NB4 (cell line): ENCODE data around the gene DNAL1.

ENCODE experiments used
- DNase-seq: peaks from one replicate; pipeline ENCODE4 v3.0.0; 2010; ENCODE audit warnings: low read depth
- H3K4me3 ChIP-seq: one replicate; pipeline ENCODE4 v1.5.1; 2011; ENCODE audit warnings: mild to moderate bottlenecking, low read depth, low read length, moderate library complexity
- MYC ChIP-seq: IDR thresholded peaks from 2 replicates; pipeline ENCODE4 v1.6.1; 2011; ENCODE audit warnings: low read depth, low read length
- POLR2A ChIP-seq: IDR thresholded peaks from 2 replicates; pipeline ENCODE4 v1.6.1; 2011; ENCODE audit warnings: mild to moderate bottlenecking; ENCODE audit not compliant: insufficient read length; ENCODE audit errors: extremely low read depth
- TF ChIP-seq, protein P1 (sequence below): IDR thresholded peaks from 2 replicates; pipeline ENCODE4 v1.6.1; 2011; ENCODE audit warnings: low read depth, low read length
- TF ChIP-seq, protein P2 (sequence below): IDR thresholded peaks from one replicate; pipeline ENCODE4 v1.5.1; 2012; ENCODE audit warnings: low read depth, low read length

DNAL1 gene

DNA sequence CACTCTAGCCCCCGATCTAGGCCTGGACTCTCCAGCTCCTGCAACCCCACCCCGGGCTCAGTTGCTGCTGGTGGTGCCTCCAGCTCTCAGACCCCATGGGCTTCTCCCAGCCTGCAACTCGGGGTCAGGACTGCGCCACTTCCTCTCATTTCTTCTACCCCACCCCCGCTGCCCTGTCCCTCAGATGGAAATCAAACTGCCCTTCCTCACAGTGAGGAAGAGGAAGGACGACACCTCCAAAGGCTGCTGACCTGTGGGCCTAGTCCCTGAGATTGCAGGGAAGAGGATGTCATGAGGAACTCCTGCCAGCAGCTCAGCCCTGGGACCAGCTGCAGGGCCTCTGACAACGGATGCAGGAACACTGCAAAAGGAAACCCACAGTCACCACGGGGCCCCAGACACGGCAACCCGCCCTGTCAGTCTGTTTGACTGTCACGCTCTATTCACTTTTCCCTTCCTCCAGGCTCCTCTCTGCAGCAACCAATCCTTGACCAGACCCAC, 98.7 kb downstream of the DNAL1 start:
- peak overlapping the region; percentile 48 for H3K4me3 ChIP-seq
- TF ChIP-seq POLR2A (no peak), MYC (peak; percentile 58)
- TF ChIP-seq, protein P1, sequence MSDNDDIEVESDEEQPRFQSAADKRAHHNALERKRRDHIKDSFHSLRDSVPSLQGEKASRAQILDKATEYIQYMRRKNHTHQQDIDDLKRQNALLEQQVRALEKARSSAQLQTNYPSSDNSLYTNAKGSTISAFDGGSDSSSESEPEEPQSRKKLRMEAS, result peak; percentile 54; the same call in 1 of the 2 replicates
- TF ChIP-seq, protein P2, sequence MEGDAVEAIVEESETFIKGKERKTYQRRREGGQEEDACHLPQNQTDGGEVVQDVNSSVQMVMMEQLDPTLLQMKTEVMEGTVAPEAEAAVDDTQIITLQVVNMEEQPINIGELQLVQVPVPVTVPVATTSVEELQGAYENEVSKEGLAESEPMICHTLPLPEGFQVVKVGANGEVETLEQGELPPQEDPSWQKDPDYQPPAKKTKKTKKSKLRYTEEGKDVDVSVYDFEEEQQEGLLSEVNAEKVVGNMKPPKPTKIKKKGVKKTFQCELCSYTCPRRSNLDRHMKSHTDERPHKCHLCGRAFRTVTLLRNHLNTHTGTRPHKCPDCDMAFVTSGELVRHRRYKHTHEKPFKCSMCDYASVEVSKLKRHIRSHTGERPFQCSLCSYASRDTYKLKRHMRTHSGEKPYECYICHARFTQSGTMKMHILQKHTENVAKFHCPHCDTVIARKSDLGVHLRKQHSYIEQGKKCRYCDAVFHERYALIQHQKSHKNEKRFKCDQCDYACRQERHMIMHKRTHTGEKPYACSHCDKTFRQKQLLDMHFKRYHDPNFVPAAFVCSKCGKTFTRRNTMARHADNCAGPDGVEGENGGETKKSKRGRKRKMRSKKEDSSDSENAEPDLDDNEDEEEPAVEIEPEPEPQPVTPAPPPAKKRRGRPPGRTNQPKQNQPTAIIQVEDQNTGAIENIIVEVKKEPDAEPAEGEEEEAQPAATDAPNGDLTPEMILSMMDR, result no peak
- DNase-seq, result peak; percentile 95

DNA sequence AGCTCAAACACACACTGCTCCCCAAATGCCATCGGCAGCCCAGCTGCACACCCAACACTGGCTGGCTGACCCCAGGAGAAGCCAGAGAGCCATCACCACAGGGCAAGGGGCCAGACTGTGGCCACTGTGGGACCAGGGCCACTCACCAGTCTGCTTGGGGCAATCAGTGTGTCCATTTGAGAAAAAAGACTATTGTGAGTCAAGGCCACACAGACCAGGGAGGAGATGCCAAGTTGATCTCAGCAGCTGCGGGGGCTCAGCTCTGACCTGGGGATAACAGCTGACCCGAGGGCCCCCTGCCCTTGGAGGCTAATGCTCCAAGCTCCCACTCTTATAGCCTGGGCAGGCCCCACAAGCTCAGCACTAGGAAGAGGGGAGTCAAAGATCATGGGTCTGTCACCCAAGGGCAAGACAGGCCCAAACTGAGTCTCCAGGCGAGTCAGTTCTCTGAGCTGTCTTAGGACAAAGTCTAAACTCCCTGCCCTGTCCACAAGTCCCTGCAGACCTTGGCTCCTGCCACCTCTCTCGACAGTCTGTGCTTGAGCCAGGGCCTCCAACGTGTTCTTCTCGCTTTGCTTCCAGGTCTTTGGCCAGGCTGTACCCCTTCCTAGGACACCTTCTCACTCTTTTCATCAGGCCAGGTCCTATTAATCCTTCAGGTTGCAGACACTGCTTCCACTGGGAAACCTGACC, 99.5 kb downstream of the DNAL1 start:
- TF ChIP-seq, protein P1, result no peak
- TF ChIP-seq POLR2A, result no peak
- TF ChIP-seq, protein P2, result no peak
- TF ChIP-seq MYC, result no peak
- peak overlapping the region; percentile 28 for H3K4me3 ChIP-seq
- no peak for DNase-seq

DNA sequence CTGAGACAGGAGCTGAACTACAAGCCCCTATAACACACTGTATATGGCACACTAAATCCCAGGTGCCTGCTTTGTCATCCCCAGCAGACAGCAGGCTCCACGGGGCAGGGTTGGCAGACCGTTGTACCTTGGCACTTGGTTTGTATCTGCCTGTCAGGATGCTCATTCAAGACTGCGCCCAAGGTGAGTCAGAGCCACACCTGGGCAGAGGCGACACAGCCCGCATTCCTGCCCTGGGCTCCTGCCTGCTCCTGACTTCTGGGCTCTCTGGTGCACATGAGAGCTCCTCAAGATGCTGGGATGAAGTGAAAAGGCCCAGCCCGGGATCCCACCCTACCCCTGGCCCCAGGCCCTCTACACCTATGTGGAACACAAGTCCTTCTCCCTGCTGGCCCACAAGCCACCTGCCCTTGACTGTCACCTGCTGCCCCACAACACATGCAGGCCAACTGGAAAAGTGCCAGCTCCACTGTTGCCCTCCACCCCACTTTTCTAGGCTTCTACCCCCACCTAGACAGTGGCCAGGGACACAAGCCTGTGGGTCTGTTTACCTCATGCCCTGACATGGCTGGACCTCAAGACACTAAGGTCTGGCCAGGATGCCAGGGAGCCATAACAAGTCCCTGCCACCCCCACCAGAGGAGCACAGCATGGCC, 100.2 kb downstream of the DNAL1 start:
- no peak overlapping the region for H3K4me3 ChIP-seq
- DNase-seq, result no peak
- TF ChIP-seq MYC (no peak), POLR2A (no peak)
- TF ChIP-seq, protein P2, result no peak
- TF ChIP-seq, protein P1, result no peak

DNA sequence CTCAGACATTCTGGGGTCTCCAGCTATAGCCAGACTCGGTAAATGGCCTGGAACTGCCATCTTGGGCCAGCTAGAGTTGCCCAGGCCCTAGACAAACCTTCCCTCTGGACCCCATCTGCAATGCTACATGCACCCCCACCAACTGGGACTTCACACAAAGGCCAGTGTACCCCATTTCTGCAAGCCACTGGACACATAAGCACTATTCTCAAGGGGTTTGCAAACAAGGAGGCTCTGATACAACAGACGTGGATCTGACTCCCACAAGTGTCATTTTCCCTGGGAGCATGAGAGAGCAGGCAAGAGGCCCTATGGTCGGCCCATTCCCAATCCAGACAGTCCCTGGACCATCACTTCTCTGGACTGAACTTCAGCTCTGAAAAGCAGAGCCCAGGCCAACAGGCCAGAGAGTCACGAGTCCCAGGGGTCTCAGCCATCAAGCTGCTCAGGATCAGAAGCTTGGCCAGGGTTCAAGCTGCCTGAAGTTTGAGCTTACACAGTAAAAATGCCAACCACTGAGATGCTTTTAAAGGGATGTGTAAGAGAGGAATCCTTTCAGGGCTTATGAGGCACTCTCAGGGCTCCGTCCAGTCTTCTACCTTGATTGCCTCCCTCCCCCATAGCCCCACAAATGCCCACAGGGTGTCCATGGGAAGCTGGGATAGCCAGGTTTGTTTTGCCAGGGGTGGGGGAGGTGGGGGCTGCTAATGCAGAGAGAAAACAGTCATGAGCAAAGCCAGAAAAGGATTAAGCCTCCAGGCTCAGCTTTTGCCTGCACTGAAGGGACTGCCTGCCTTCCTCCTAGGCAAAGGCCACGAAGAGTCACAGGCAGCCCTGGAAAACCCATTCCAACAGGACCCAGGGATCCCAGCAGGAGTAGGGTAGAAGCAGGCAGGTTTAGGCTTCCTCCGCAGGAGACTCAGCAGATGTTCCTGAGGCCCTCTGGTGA, 101.1 kb downstream of the DNAL1 start:
- no peak overlapping the region for H3K4me3 ChIP-seq

More for the DNA sequence above, 101.1 kb downstream of the DNAL1 start:
- DNase-seq, result no peak
- TF ChIP-seq, protein P2, result no peak
- no peak for TF ChIP-seq POLR2A
- TF ChIP-seq, protein P1, result no peak
- TF ChIP-seq MYC, result no peak
